Occipital lobe (tissue), 2 donors: Measurements from ENCODE around the gene PITRM1. TPM values are rescaled to one million over a fixed set of nuclear protein-coding genes. Genes with fewer than 3 reads are reported as not detected.
A peak's percentile ranks its signal among the peaks of the same experiment; 100 is the strongest.

Source experiments
- DNase-seq: peaks from one replicate; lab custom pipeline; 2025; lab: John Stamatoyannopoulos, UW
- total RNA-seq: library from RNA; depleted of rRNA; stranded (reverse); fragments of >200 nt; gene quantifications from one replicate; pipeline ENCODE4 v1.2.3, GENCODE V29; 2014

PITRM1 gene
- total RNA-seq, 1 donor from 2014 or later: 38.8 TPM

GRCh38 chr10:3103646-3104045 is 68.9 kb downstream of the PITRM1 start:
- DNase-seq: no peak

GRCh38 chr10:3102720-3103427 is 69.7 kb downstream of the PITRM1 start:
- no peak for DNase-seq

- DNase-seq: no peak
Measured at GRCh38 chr10:3100856-3101640, 71.5 kb downstream of the PITRM1 start.

DNA sequence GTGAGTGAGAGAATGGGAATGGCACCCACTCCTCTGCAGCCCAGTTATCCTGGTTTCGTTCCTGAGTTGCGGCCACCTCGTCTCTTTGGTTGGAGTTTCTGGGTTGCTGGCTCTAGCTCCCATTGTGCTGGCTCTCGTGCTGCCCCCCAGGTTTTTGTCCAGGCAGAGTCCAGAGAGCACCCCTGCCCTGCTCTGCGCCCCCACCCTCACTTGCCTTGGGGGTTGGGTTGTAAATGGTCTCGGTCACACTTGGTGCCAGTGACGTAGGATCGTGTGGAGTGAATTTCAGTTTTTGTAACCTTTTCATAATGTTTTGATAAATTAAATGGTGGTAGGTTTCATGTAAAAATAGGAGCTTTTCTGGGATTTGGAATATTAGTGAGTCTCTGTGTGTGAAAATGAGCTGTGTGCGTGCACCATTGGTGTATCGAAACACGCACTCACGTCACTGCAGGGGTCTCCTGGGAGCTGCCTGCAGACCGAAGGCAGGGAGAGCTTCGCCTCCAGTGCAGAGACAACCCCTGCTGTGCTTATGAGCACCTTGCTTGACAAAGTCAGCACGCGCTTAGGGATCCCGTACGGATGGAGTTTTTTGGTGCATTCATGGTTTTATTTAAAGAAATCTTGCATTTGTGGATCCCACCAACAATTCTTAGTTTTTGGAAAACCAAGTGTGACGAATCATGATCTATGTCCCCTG is 72.3 kb downstream of the PITRM1 start:
- DNase-seq: no peak

DNA sequence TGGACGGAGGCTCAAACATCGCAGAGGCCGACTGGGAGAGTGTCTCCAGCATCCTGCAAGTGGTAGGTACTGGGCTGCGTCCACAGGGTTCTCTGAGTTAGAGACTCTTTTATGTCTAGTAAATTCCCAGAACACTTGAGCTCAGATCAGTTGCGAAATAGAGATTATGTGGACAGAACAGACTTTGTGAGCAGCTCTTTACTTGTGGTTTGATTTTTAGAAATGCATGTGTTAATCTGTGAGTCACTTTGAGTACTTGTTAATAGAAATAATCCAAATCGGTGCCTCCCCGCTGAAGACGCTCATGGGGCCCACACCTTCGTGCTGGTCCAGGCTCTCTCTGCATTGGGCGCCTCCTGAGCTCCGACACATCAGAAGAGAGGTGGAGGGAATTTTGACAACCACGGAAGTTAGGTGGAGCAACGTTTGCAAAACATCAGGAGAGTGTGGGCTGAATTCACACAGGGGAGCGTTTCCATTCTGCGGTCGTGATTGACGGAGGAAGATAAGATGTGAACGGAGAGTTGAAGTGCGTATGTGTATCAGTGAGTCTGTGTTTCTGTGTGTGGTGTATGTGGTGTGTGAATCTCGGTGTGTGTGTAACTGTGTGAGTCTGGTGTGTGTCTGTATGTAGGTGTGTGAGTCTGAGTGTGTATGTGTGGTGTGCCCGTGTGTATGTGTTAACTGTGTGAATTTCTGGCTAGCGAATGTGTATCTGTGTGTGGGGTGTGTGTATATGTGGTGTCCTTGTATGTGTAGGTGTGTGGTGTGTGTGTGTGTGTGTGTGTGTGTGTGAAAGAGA is 73.1 kb downstream of the PITRM1 start:
- no peak for DNase-seq

- DNase-seq: no peak
Measured at GRCh38 chr10:3098689-3099088, 73.9 kb downstream of the PITRM1 start.

GRCh38 chr10:3097160-3097559 is 75.4 kb downstream of the PITRM1 start:
- DNase-seq: no peak

DNA sequence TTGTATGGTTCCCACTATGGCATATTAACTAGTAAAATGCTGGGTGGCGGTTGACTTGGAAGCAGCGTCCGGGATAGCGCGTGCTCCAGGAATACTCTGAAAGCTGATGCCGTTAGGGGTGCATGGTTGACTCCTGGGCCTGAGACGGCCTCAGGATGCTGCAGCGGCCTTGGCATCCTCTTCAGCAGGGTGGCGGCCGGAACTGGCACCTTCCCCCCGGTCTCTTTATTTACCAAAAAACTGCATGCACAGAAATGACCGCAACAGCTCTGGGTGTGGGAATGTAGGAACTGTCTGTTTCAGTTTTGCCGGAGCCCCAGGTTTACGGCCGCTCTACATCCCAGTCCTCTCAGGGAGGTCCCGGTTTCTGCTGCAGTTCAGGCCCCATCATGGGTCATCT is 76.4 kb downstream of the PITRM1 start:
- no peak for DNase-seq

GRCh38 chr10:3095373-3096139 is 77.0 kb downstream of the PITRM1 start:
- peak; percentile 36 for DNase-seq

GRCh38 chr10:3094609-3095036 is 78.0 kb downstream of the PITRM1 start:
- DNase-seq: no peak

GRCh38 chr10:3093996-3094395 is 78.6 kb downstream of the PITRM1 start:
- DNase-seq: no peak

DNA sequence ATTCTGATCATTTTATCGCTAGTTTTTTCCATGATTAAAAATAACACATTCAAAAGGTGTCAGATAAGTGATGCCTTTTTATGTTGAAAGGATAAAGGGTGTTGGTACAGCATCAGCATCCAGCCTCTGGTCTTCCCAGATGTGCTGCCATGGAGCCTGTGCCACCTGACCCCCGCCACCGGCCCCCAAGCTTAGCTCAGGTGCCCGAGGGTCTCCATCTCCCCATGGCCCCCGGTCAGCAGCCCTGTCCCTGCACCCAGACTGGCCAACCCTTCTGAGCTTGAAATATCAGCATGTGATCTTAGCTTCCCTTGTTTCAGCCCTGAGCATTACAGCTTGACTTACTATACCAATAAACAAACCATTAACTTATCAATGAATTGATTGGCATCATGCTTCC is 80.7 kb downstream of the PITRM1 start:
- no peak for DNase-seq

DNA sequence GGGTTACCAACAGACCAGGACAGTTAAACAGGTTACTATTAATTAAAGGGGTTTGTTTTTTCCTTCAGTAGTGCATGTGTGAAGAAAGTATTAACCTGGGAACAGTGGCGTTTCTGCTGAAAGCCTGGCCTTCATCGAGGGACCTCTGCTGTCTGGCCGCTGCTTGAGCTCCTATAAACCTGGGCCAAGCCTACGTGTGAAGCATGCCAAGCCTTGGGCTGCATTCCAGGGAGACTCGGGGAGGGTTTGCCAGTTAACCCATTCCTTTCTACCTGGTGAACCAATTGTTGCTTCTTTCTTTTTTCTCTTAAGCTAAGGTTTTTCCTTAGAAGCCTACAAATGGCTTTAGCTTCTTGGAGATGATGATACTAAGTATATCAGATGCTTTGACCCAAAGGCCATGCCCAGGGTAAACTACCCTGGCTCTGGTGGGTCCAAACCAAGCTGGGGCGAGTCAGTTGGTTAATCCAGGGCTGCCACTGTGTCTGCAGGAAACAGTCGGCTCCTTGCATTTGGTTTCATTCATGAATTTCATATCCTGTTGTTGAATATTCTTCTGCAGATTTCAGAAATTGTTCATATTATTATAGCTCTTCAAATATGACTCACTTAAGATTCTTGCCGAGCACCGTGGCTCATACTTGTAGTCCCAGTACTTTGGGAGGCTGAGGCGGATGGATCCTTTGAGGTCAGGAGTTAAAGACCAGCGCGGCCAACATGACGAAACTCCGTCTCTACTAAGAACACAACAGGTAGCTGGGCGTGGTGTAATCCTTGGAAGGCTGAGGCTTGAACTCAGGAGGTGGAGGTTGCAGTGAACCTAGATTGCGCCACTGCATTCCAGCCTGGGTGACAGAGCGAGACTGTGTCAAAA is 81.4 kb downstream of the PITRM1 start:
- no peak for DNase-seq

GRCh38 chr10:3090388-3090787 is 82.2 kb downstream of the PITRM1 start:
- no peak for DNase-seq

Other genes with a start within 250 kb of the PITRM1 start
- gene PFKP, start 105.2 kb downstream of the PITRM1 start, total RNA-seq: 76.3 TPM